ENCODE measurements around the gene UNC80. TPM values are rescaled to one million over a fixed set of nuclear protein-coding genes. Genes with fewer than 3 reads are reported as not detected.

Gene UNC80
- total and polyA plus RNA-seq, 2 of the 13 experiments (the other 11 are each of a cell fraction or from before 2014, with no cell fraction given): not detected

DNA sequence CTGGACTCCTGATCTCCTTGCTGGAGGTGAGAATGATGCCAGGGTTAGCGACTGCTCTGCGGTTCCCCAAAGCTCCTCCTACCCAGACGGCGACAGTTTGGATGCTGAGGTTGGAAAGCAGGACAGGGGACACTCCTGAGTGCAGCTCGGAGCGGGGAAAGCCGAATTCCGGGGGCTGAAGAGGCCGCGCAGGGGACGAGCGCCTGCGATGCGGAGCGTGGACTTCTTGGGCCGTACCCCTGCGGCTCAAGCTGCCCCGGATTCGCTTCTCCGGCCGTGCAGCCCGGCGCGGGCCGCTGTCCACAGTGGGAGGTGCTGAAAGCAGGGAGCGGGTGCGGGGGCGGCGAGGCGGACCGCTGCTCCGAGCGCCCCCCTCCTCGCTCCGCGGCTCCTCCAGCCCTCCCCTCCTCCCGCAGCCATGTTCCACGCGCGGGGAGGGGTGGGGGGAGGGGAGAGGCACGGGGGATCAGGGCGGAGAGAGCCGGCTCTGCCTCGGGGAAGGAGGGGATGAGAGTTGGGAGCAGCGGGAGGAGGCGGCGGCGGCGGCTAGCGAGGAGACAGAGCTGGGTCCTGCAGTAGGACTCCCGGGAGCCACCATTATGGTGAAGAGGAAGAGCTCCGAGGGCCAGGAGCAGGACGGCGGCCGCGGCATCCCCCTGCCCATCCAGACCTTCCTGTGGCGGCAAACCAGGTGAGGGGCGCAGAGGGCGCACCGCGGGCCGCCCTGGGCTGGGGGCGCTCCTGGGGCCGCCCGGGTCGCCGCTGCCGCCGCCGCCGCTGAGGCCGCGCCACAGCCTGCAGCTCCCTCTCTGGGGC, at the start of gene UNC80 (continued):
- TF ChIP-seq CCDC6 (CRISPR knock-in tag; IDR thresholded peaks at IDR 0.05): peak; percentile 99
- peak; percentile 55 for TF ChIP-seq HNRNPLL (IDR thresholded peaks at IDR 0.05; ENCODE audit: low read depth, low read length, poor library complexity, severe bottlenecking)
- no peak for TF ChIP-seq NR2F6 (IDR thresholded peaks at IDR 0.05)
- TF ChIP-seq NR2F6 (CRISPR knock-in tag; IDR thresholded peaks at IDR 0.05): peak; percentile 70; the same call in 1 of the 2 replicates
- TF ChIP-seq ZKSCAN8 (CRISPR knock-in tag; IDR thresholded peaks at IDR 0.05; ENCODE audit: borderline replicate concordance): peak; percentile 78; the same call in 1 of the 2 replicates
- TF ChIP-seq GTF2F1 (IDR thresholded peaks at IDR 0.05; ENCODE audit: low read length): no peak
- TF ChIP-seq GATA4 (IDR thresholded peaks at IDR 0.05; ENCODE audit: borderline replicate concordance, low read depth): no peak
- no peak for TF ChIP-seq TBP (CRISPR knock-in tag; IDR thresholded peaks at IDR 0.05)
- peak; percentile 97 for TF ChIP-seq BORCS8-MEF2B (CRISPR knock-in tag; IDR thresholded peaks at IDR 0.05)
- peak; percentile 94 for TF ChIP-seq NFKBIZ (CRISPR knock-in tag; IDR thresholded peaks at IDR 0.05)
- TF ChIP-seq HNRNPL (IDR thresholded peaks at IDR 0.05; ENCODE audit: low read depth, low read length): no peak
- peak; percentile 95; the same call in 1 of the 2 replicates for TF ChIP-seq MAF1 (CRISPR knock-in tag; IDR thresholded peaks at IDR 0.05; ENCODE audit: borderline replicate concordance)
- no peak for TF ChIP-seq SYNCRIP (IDR thresholded peaks at IDR 0.05; ENCODE audit: insufficient read depth, low read depth, low read length)
- peak; percentile 69; the same call in 1 of the 2 replicates for TF ChIP-seq CBFB (CRISPR knock-in tag; IDR thresholded peaks at IDR 0.05)
- TF ChIP-seq ZC3H13 (CRISPR knock-in tag; IDR thresholded peaks at IDR 0.05): peak; percentile 88
- peak; percentile 85; the same call in 1 of the 2 replicates for TF ChIP-seq RARG (CRISPR knock-in tag; IDR thresholded peaks at IDR 0.05; ENCODE audit: low read depth)
- peak; percentile 83; the same call in 1 of the 2 replicates for TF ChIP-seq ZNF431 (CRISPR knock-in tag; IDR thresholded peaks at IDR 0.05; ENCODE audit: borderline replicate concordance, low read depth)
- 0 out of 2 replicates have a peak, but pooled peaks have one; percentile 37 for TF ChIP-seq ELF1 (CRISPR knock-in tag; IDR thresholded peaks at IDR 0.05)
- peak; percentile 63; the same call in 1 of the 2 replicates for TF ChIP-seq JUN (CRISPR knock-in tag; IDR thresholded peaks at IDR 0.05)
- TF ChIP-seq KAT2B (IDR thresholded peaks at IDR 0.05; ENCODE audit: borderline replicate concordance, low read depth, low read length): no peak
- TF ChIP-seq SCMH1 (CRISPR knock-in tag; IDR thresholded peaks at IDR 0.05; ENCODE audit: borderline replicate concordance): no peak
- TF ChIP-seq LCORL (IDR thresholded peaks at IDR 0.05): no peak
- TF ChIP-seq LCORL (CRISPR knock-in tag; IDR thresholded peaks at IDR 0.05): peak; percentile 44; the same call in 1 of the 2 replicates
- peak; percentile 94 for TF ChIP-seq TGIF2 (CRISPR knock-in tag; IDR thresholded peaks at IDR 0.05)
- TF ChIP-seq GABPB1 (CRISPR knock-in tag; IDR thresholded peaks at IDR 0.05): peak; percentile 87
- TF ChIP-seq ZNF780A (CRISPR knock-in tag; IDR thresholded peaks at IDR 0.05): peak; percentile 91
- TF ChIP-seq CEBPB (IDR thresholded peaks at IDR 0.05; ENCODE audit: borderline replicate concordance, low read depth, low read length): no peak
- no peak for TF ChIP-seq PHF5A (CRISPR knock-in tag; IDR thresholded peaks at IDR 0.05; ENCODE audit: low read depth, unreplicated experiment)
- TF ChIP-seq, protein P1, sequence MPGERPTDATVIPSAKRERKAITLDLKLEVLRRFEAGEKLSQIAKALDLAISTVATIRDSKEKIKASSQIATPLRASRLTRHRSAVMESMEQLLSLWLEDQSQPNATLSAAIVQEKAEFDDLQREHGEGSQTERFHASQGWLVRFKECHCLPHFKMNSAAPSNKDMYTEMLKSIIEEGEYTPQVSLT (CRISPR knock-in tag; IDR thresholded peaks at IDR 0.05; ENCODE audit: borderline replicate concordance, low read depth): no peak
- no peak for TF ChIP-seq ZNF10 (CRISPR knock-in tag; IDR thresholded peaks at IDR 0.05; ENCODE audit: borderline replicate concordance, low read depth)
- TF ChIP-seq, protein P2, sequence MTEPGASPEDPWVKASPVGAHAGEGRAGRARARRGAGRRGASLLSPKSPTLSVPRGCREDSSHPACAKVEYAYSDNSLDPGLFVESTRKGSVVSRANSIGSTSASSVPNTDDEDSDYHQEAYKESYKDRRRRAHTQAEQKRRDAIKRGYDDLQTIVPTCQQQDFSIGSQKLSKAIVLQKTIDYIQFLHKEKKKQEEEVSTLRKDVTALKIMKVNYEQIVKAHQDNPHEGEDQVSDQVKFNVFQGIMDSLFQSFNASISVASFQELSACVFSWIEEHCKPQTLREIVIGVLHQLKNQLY (CRISPR knock-in tag; IDR thresholded peaks at IDR 0.05): peak; percentile 64; the same call in 1 of the 2 replicates
